ENCODE results near the gene FCER2.

GRCh38 chr19:7732045-7732444, 30.1 kb upstream of the FCER2 start, which contains the start of gene CLEC4G:
- TF ChIP-seq YY1 (IDR thresholded peaks at IDR 0.05) (no peak), MAX (IDR thresholded peaks at IDR 0.05) (no peak), CTCF (IDR thresholded peaks at IDR 0.05; ENCODE audit: low read depth, low read length, missing input control) (no peak), HNF4A (conservative IDR thresholded peaks at IDR 0.05) (no peak), FOXA2 (IDR thresholded peaks at IDR 0.05) (no peak), SP1 (IDR thresholded peaks at IDR 0.05) (no peak), EGR1 (IDR thresholded peaks at IDR 0.05; ENCODE audit: low read depth in 2 of 2) (no peak), GABPA (IDR thresholded peaks at IDR 0.05 in 1 of 2, conservative IDR thresholded peaks at IDR 0.05 in 1 of 2) (no peak), FOXA1 (IDR thresholded peaks at IDR 0.05) (no peak), JUND (IDR thresholded peaks at IDR 0.05) (no peak)
- TF ChIP-seq, protein P1, sequence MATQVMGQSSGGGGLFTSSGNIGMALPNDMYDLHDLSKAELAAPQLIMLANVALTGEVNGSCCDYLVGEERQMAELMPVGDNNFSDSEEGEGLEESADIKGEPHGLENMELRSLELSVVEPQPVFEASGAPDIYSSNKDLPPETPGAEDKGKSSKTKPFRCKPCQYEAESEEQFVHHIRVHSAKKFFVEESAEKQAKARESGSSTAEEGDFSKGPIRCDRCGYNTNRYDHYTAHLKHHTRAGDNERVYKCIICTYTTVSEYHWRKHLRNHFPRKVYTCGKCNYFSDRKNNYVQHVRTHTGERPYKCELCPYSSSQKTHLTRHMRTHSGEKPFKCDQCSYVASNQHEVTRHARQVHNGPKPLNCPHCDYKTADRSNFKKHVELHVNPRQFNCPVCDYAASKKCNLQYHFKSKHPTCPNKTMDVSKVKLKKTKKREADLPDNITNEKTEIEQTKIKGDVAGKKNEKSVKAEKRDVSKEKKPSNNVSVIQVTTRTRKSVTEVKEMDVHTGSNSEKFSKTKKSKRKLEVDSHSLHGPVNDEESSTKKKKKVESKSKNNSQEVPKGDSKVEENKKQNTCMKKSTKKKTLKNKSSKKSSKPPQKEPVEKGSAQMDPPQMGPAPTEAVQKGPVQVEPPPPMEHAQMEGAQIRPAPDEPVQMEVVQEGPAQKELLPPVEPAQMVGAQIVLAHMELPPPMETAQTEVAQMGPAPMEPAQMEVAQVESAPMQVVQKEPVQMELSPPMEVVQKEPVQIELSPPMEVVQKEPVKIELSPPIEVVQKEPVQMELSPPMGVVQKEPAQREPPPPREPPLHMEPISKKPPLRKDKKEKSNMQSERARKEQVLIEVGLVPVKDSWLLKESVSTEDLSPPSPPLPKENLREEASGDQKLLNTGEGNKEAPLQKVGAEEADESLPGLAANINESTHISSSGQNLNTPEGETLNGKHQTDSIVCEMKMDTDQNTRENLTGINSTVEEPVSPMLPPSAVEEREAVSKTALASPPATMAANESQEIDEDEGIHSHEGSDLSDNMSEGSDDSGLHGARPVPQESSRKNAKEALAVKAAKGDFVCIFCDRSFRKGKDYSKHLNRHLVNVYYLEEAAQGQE (IDR thresholded peaks at IDR 0.05): no peak
- TF ChIP-seq, protein P2, sequence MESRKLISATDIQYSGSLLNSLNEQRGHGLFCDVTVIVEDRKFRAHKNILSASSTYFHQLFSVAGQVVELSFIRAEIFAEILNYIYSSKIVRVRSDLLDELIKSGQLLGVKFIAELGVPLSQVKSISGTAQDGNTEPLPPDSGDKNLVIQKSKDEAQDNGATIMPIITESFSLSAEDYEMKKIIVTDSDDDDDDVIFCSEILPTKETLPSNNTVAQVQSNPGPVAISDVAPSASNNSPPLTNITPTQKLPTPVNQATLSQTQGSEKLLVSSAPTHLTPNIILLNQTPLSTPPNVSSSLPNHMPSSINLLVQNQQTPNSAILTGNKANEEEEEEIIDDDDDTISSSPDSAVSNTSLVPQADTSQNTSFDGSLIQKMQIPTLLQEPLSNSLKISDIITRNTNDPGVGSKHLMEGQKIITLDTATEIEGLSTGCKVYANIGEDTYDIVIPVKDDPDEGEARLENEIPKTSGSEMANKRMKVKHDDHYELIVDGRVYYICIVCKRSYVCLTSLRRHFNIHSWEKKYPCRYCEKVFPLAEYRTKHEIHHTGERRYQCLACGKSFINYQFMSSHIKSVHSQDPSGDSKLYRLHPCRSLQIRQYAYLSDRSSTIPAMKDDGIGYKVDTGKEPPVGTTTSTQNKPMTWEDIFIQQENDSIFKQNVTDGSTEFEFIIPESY (IDR thresholded peaks at IDR 0.05): no peak
- TF ChIP-seq, protein P3, sequence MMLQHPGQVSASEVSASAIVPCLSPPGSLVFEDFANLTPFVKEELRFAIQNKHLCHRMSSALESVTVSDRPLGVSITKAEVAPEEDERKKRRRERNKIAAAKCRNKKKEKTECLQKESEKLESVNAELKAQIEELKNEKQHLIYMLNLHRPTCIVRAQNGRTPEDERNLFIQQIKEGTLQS (IDR thresholded peaks at IDR 0.05): no peak

Data from liver (tissue), 3 donors.